ENCODE measurements around the gene ACOXL. TPM values are rescaled to one million over a fixed set of nuclear protein-coding genes. Genes with fewer than 3 reads are reported as not detected.
"Not testable (repeated sequence)": the region's sequence is repeated elsewhere in the genome, so short reads cannot be mapped to it uniquely, and the experiment has no call there.

Gene ACOXL
- total RNA-seq, 2 experiments from 2014 or later, result 0.26 to 0.41 TPM

- POLR2A ChIA-PET, result interaction anchor here (1.6 to 2.3 kb wide), 2 partner anchors 11 to 18 kb away, joined by 7 read pairs; no protein-coding TSS in a partner anchor
- H3K27me3 Mint-ChIP-seq, result peaks cover 22% of the 10 kb centered on the region
- no peaks in the 10 kb centered on the region for H3K36me3 Mint-ChIP-seq
- intact Hi-C loops (cut with micrococcal nuclease), result loop anchor here (1.0 kb wide), 3 partner anchors 19 to 244 kb away; no protein-coding TSS in a partner anchor
- H3K27ac Mint-ChIP-seq, result peak overlapping the region; percentile 76
- CTCF ChIA-PET, result interaction anchor here (0.6 to 1.3 kb wide), 2 partner anchors 11 to 36 kb away, joined by 3 read pairs; no protein-coding TSS in a partner anchor
- H3K9me3 Mint-ChIP-seq, result no peaks in the 10 kb centered on the region
- H3K4me1 Mint-ChIP-seq (ENCODE audit: low read depth), result peaks cover 67% of the 10 kb centered on the region
- no peak overlapping the region for H3K4me3 Mint-ChIP-seq
- DNase-seq, result peak; percentile 36
Observed at GRCh38 chr2:110847651-110848050, 115.3 kb downstream of the ACOXL start.

- no peak overlapping the region for H3K27ac Mint-ChIP-seq
- no peak for DNase-seq
- no peak overlapping the region for H3K4me3 Mint-ChIP-seq
- no peaks in the 10 kb centered on the region for H3K36me3 Mint-ChIP-seq
- ChIA-PET POLR2A (interaction anchor here (2.3 kb wide), 1 partner anchor 10 kb away, joined by 7 read pairs; no protein-coding TSS in a partner anchor), CTCF (interaction anchor here (0.6 to 1.3 kb wide), 4 partner anchors 11 to 37 kb away, joined by 3 read pairs; no protein-coding TSS in a partner anchor)
- intact Hi-C loops (cut with micrococcal nuclease), result no loop called here
- no peaks in the 10 kb centered on the region for H3K9me3 Mint-ChIP-seq
- peaks cover 21% of the 10 kb centered on the region for H3K27me3 Mint-ChIP-seq
- peaks cover 71% of the 10 kb centered on the region for H3K4me1 Mint-ChIP-seq (ENCODE audit: low read depth)
Observed at GRCh38 chr2:110848071-110848470, 115.7 kb downstream of the ACOXL start.

- POLR2A ChIA-PET, result no interaction called here
- H3K27me3 Mint-ChIP-seq, result peaks cover 21% of the 10 kb centered on the region
- peaks cover 71% of the 10 kb centered on the region for H3K4me1 Mint-ChIP-seq (ENCODE audit: low read depth)
- H3K27ac Mint-ChIP-seq, result no peak overlapping the region
- CTCF ChIA-PET, result interaction anchor here (0.7 to 1.5 kb wide), 5 partner anchors 10 to 38 kb away, joined by 3 to 6 read pairs (median 3); no protein-coding TSS in a partner anchor
- intact Hi-C loops (cut with micrococcal nuclease), result no loop called here
- no peaks in the 10 kb centered on the region for H3K36me3 Mint-ChIP-seq
- no peaks in the 10 kb centered on the region for H3K9me3 Mint-ChIP-seq
- DNase-seq, result no peak
- no peak overlapping the region for H3K4me3 Mint-ChIP-seq
Observed at GRCh38 chr2:110848519-110849030, 116.2 kb downstream of the ACOXL start.

GRCh38 chr2:110851531-110851930 is 119.2 kb downstream of the ACOXL start:
- DNase-seq, result no peak
- H3K27ac Mint-ChIP-seq, result no peak overlapping the region
- H3K4me1 Mint-ChIP-seq (ENCODE audit: low read depth), result peaks cover 56% of the 10 kb centered on the region
- CTCF ChIA-PET, result interaction anchor here (1.3 to 4.4 kb wide), 3 partner anchors 10 to 39 kb away, joined by 3 to 32 read pairs (median 5); no protein-coding TSS in a partner anchor
- H3K27me3 Mint-ChIP-seq, result peaks cover 31% of the 10 kb centered on the region
- POLR2A ChIA-PET, result no interaction called here
- intact Hi-C loops (cut with micrococcal nuclease), result no loop called here
- H3K9me3 Mint-ChIP-seq, result no peaks in the 10 kb centered on the region
- no peak overlapping the region for H3K4me3 Mint-ChIP-seq
- no peaks in the 10 kb centered on the region for H3K36me3 Mint-ChIP-seq

DNA sequence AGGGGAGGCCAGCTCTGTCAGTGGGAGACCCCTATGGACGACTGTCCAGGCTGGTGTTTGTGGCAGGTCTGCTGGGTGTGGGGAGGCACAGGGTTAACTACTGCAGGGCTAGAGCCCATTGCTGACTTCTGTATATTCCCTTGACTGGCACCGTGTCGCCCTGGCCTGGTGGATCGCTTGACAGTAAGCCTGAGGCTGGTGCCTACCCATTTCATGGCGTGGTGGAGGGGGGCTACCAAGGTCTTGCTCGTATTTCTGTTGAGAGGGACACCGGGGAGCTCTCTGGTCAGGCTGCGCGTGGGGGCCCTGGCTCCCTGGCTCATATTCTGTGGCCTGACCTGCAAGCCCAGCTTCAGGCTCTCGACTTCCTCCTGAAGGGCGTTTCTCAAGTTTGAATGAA is 119.7 kb downstream of the ACOXL start:
- Mint-ChIP-seq H3K27me3 (peaks cover 34% of the 10 kb centered on the region), H3K4me1 (ENCODE audit: low read depth) (peaks cover 51% of the 10 kb centered on the region), H3K4me3 (no peak overlapping the region), H3K27ac (no peak overlapping the region), H3K36me3 (no peaks in the 10 kb centered on the region), H3K9me3 (no peaks in the 10 kb centered on the region)
- DNase-seq, result no peak
- intact Hi-C loops (cut with micrococcal nuclease), result no loop called here
- CTCF ChIA-PET, result interaction anchor here (1.3 to 4.4 kb wide), 4 partner anchors 11 to 39 kb away, joined by 3 to 32 read pairs (median 4); no protein-coding TSS in a partner anchor
- POLR2A ChIA-PET, result interaction anchor here (1.3 kb wide), 1 partner anchor 8 kb away, joined by 3 read pairs; no protein-coding TSS in a partner anchor

DNA sequence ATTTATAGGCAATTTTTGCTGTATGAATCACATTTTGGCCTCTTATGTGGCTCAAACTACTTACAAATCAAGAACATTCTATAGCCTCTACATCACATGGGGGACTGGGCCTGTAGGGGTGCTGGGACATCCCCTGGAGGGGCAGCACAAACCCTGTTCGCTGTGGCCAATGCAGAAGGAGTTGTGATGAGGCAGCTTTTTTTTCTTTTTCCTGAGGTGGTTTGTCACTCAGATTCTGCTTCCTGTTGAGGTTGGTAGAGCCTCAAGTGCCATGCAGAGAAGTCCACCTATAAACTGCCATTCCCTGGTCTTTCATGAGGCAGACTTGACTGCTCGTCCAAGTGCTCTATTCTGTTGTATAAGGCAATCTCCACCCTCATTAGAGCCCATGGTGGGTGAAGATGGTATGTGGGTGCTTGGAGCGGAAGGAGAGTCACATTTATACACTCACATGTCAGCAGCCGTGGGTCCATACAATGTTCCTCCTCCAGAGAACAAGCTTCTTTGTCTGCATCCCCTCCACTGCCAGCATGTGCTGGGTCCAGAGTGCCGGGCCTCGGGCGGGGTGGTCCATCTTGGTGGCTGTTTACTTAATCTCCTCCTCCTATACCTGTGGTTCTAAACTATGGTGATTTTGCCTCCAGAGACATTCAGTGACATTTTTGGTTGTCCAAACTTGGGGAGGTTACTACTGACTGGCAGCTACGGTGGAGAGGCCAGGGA is 120.3 kb downstream of the ACOXL start:
- Mint-ChIP-seq H3K4me3 (no peak overlapping the region), H3K4me1 (ENCODE audit: low read depth) (peaks cover 44% of the 10 kb centered on the region)
- intact Hi-C loops (cut with micrococcal nuclease), result loop anchor here (1.0 kb wide), 1 partner anchor 41 kb away; no protein-coding TSS in a partner anchor

DNA sequence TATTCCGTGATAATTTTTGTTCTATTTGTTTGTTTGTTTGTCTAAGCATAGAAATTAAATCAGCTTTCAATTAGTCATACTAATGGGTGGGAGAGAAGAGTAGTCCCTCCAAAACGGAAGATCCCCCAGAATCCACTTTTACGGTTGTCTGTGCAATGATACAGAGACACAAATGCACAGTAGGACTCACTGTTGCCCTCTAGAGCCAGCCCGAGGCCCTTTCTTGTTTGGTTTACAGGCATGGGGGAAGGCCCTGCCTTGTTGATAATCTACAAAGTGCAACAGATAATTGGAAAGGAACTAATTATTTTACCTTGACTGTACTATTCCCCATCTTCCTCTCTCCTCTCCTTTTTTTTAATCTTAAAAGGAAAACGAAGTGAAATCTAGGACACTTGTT is 121.1 kb downstream of the ACOXL start:
- H3K27me3 Mint-ChIP-seq, result peaks cover 39% of the 10 kb centered on the region
- no peaks in the 10 kb centered on the region for H3K9me3 Mint-ChIP-seq
- intact Hi-C loops (cut with micrococcal nuclease), result loop anchor here (1.0 kb wide), 1 partner anchor 42 kb away; no protein-coding TSS in a partner anchor
- no peak overlapping the region for H3K4me3 Mint-ChIP-seq
- H3K36me3 Mint-ChIP-seq, result no peaks in the 10 kb centered on the region
- no peak overlapping the region for H3K27ac Mint-ChIP-seq
- DNase-seq, result peak; percentile 72
- CTCF ChIA-PET, result interaction anchor here (0.6 to 4.4 kb wide), 13 partner anchors 9 to 190 kb away, joined by 3 to 32 read pairs (median 4); no protein-coding TSS in a partner anchor
- H3K4me1 Mint-ChIP-seq (ENCODE audit: low read depth), result peaks cover 46% of the 10 kb centered on the region
- POLR2A ChIA-PET, result interaction anchor here (1.3 kb wide), 1 partner anchor 10 kb away, joined by 3 read pairs; no protein-coding TSS in a partner anchor

More for the DNA sequence above, 120.3 kb downstream of the ACOXL start:
- Mint-ChIP-seq H3K27ac (no peak overlapping the region), H3K27me3 (peaks cover 34% of the 10 kb centered on the region), H3K36me3 (no peaks in the 10 kb centered on the region), H3K9me3 (no peaks in the 10 kb centered on the region)
- DNase-seq, result peak; percentile 52
- POLR2A ChIA-PET, result interaction anchor here (1.3 kb wide), 1 partner anchor 9 kb away, joined by 3 read pairs; no protein-coding TSS in a partner anchor
- CTCF ChIA-PET, result interaction anchor here (0.7 to 4.4 kb wide), 11 partner anchors 10 to 191 kb away, joined by 3 to 32 read pairs (median 4); no protein-coding TSS in a partner anchor

- Mint-ChIP-seq H3K4me1 (ENCODE audit: low read depth) (peaks cover 47% of the 10 kb centered on the region), H3K36me3 (no peaks in the 10 kb centered on the region), H3K9me3 (no peaks in the 10 kb centered on the region), H3K4me3 (no peak overlapping the region), H3K27me3 (peaks cover 40% of the 10 kb centered on the region), H3K27ac (no peak overlapping the region)
- intact Hi-C loops (cut with micrococcal nuclease), result loop anchor here (1.0 kb wide), 1 partner anchor 43 kb away; no protein-coding TSS in a partner anchor
- POLR2A ChIA-PET, result no interaction called here
- CTCF ChIA-PET, result interaction anchor here (0.6 to 4.4 kb wide), 11 partner anchors 9 to 190 kb away, joined by 3 to 32 read pairs (median 4); no protein-coding TSS in a partner anchor
- DNase-seq, result no peak
Observed at GRCh38 chr2:110853948-110854347, 121.6 kb downstream of the ACOXL start.

- H3K36me3 Mint-ChIP-seq, result no peaks in the 10 kb centered on the region
- peaks cover 43% of the 10 kb centered on the region for H3K27me3 Mint-ChIP-seq
- POLR2A ChIA-PET, result no interaction called here
- H3K4me1 Mint-ChIP-seq (ENCODE audit: low read depth), result peaks cover 51% of the 10 kb centered on the region
- intact Hi-C loops (cut with micrococcal nuclease), result no loop called here
- no peak for DNase-seq
- no peak overlapping the region for H3K27ac Mint-ChIP-seq
- H3K4me3 Mint-ChIP-seq, result no peak overlapping the region
- CTCF ChIA-PET, result interaction anchor here (0.6 to 4.4 kb wide), 11 partner anchors 8 to 845 kb away, joined by 3 to 32 read pairs (median 5); no protein-coding TSS in a partner anchor
- H3K9me3 Mint-ChIP-seq, result no peaks in the 10 kb centered on the region
Observed at GRCh38 chr2:110854355-110855081, 122.1 kb downstream of the ACOXL start.

DNA sequence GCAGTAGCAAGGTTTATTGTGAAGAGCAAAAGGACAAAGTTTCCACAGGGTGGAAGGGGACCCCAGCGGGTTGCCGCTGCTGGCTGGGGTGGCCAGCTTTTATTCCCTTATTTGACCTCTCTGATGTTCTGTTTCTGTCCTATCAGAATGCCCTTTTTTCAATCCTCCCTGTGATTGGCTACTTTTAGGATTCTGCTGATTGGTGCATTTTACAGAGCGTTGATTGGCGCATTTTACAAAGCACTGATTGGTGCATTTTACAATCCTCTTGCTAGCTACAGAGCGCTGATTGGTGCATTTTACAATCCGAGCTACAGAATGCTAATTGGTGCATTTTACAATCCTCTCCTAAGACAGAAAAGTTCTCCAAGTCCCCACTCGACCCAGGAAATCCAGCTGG is 123.5 kb downstream of the ACOXL start:
- intact Hi-C loops (cut with micrococcal nuclease); DNase-seq; H3K27ac Mint-ChIP-seq; H3K9me3 Mint-ChIP-seq; POLR2A ChIA-PET; H3K36me3 Mint-ChIP-seq; H3K4me3 Mint-ChIP-seq: not testable (repeated sequence)
- CTCF ChIA-PET, result interaction anchor here (1.7 to 3.6 kb wide), 3 partner anchors 15 to 843 kb away, joined by 4 to 9 read pairs (median 5); no protein-coding TSS in a partner anchor
- H3K27me3 Mint-ChIP-seq, result peaks cover 46% of the 10 kb centered on the region
- H3K4me1 Mint-ChIP-seq (ENCODE audit: low read depth), result peaks cover 51% of the 10 kb centered on the region

GRCh38 chr2:110858135-110858725 is 125.9 kb downstream of the ACOXL start:
- ChIA-PET CTCF (interaction anchor here (1.1 to 3.6 kb wide), 5 partner anchors 9 to 46 kb away, joined by 3 to 9 read pairs (median 3); no protein-coding TSS in a partner anchor), POLR2A (interaction anchor here (1.0 kb wide), 1 partner anchor 11 kb away, joined by 7 read pairs; no protein-coding TSS in a partner anchor)
- DNase-seq, result peak; percentile 69
- H3K4me3 Mint-ChIP-seq, result no peak overlapping the region
- intact Hi-C loops (cut with micrococcal nuclease), result loop anchor here (1.0 kb wide), 1 partner anchor 8 kb away; no protein-coding TSS in a partner anchor
- H3K9me3 Mint-ChIP-seq, result no peaks in the 10 kb centered on the region
- H3K36me3 Mint-ChIP-seq, result no peaks in the 10 kb centered on the region
- peak overlapping the region; percentile 0 for H3K27ac Mint-ChIP-seq
- peaks cover 37% of the 10 kb centered on the region for H3K4me1 Mint-ChIP-seq (ENCODE audit: low read depth)
- H3K27me3 Mint-ChIP-seq, result peaks cover 53% of the 10 kb centered on the region
